Nephron (organoid): ENCODE measurements around the gene ZNF761.
A peak's percentile ranks its signal among the peaks of the same experiment; 100 is the strongest.

ENCODE experiments used
- H3K27ac Mint-ChIP-seq, 3 experiments: 2 replicates each; pipeline ENCODE4 v1.8.0; 2020; ENCODE audit warnings: mixed read lengths in 3 of 3, mild to moderate bottlenecking in 2 of 3, moderate library complexity in 1 of 3
- H3K27me3 Mint-ChIP-seq: 2 replicates; pipeline ENCODE4 v1.8.0; 2021; ENCODE audit warnings: low read depth, mild to moderate bottlenecking, moderate library complexity, mixed read lengths
- H3K36me3 Mint-ChIP-seq: 2 replicates; pipeline ENCODE4 v1.8.0; 2020; ENCODE audit warnings: low read depth, mixed read lengths
- H3K4me1 Mint-ChIP-seq: 2 replicates; pipeline ENCODE4 v1.8.0; 2020; ENCODE audit warnings: mixed read lengths
- H3K4me3 Mint-ChIP-seq, 3 experiments: 2 replicates each; pipeline ENCODE4 v1.8.0; 2020; ENCODE audit warnings: mild to moderate bottlenecking in 3 of 3, mixed read lengths in 3 of 3, moderate library complexity in 2 of 3
- H3K9me3 Mint-ChIP-seq: 2 replicates; pipeline ENCODE4 v1.8.0; 2020; ENCODE audit warnings: mixed read lengths
- CTCF ChIP-seq, 3 experiments: fragments of 200-600 bp; sonication (generic); IDR thresholded peaks; one replicate each; pipeline ENCODE4 v1.5.0; 2021; ENCODE audit warnings: antibody characterized with exemption in 3 of 3; ENCODE audit not compliant: unreplicated experiment in 3 of 3

ZNF761 gene

GRCh38 chr19:53506728-53507127, 74.9 kb downstream of the ZNF761 start:
- no peak for TF ChIP-seq CTCF (IDR thresholded peaks at IDR 0.05; ENCODE audit: unreplicated experiment in 3 of 3)
- H3K27me3 Mint-ChIP-seq = no peaks in the 10 kb centered on the region
- peaks cover 26% of the 10 kb centered on the region for H3K4me1 Mint-ChIP-seq
- H3K36me3 Mint-ChIP-seq = no peaks in the 10 kb centered on the region
- peak overlapping the region in 1 of 3 experiments; percentile 76 for H3K27ac Mint-ChIP-seq
- no peaks in the 10 kb centered on the region for H3K9me3 Mint-ChIP-seq
- no peak overlapping the region for H3K4me3 Mint-ChIP-seq
